H7 (cell line): Measurements from ENCODE around the gene ASMTL. TPM values are rescaled to one million over a fixed set of nuclear protein-coding genes. Genes with fewer than 3 reads are reported as not detected.

Experiments
- DNase-seq: peaks from one replicate; pipeline ENCODE4 v3.0.0; 2012
- H3K27me3 ChIP-seq: 2 replicates; pipeline ENCODE4 v1.6.0; 2011; ENCODE audit warnings: mild to moderate bottlenecking, low read length; ENCODE audit not compliant: control insufficient read depth, insufficient read depth
- H3K36me3 ChIP-seq: replicated peaks from 2 replicates; pipeline ENCODE4 v1.5.1; 2011; ENCODE audit warnings: low read length; ENCODE audit not compliant: control insufficient read depth, insufficient read depth
- H3K4me3 ChIP-seq: 2 replicates; pipeline ENCODE4 v1.5.1; 2011; ENCODE audit warnings: low read depth, mild to moderate bottlenecking, control low read depth, low read length, moderate library complexity; ENCODE audit not compliant: insufficient read depth
- total RNA-seq: library from RNA; depleted of rRNA; stranded (reverse); fragments of >200 nt; shearing (Covaris generic); gene quantifications from 2 replicates; pipeline ENCODE4 v1.2.3, GENCODE V29; 2014; rRNA removed

The ASMTL gene
- total RNA-seq, 1 experiment from 2014 or later, result 36.5 TPM

DNA sequence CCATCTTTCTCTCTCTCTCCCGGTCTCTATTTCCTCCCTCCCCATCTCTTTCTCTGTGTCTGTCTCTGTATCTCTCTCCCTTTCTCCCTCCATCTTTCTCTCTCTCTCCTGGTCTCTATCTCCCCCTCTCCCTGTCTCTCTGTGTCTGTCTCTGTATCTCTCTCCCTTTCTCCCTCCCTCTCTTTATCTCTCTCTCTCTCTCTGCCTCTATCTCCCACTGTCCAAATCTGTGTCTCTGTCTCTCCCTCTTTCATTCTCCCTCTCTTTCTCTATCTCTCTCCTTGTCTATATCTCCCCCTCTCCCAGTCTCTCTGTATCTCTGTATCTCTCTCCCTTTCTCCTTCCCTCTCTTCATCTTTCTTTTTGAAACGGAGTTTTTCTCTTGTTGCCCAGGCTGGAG is 92.5 kb downstream of the ASMTL start:
- H3K4me3 ChIP-seq, result no peak overlapping the region
- H3K36me3 ChIP-seq, result peaks cover 2% of the 10 kb centered on the region
- no peaks in the 10 kb centered on the region for H3K27me3 ChIP-seq
- DNase-seq, result no peak

DNA sequence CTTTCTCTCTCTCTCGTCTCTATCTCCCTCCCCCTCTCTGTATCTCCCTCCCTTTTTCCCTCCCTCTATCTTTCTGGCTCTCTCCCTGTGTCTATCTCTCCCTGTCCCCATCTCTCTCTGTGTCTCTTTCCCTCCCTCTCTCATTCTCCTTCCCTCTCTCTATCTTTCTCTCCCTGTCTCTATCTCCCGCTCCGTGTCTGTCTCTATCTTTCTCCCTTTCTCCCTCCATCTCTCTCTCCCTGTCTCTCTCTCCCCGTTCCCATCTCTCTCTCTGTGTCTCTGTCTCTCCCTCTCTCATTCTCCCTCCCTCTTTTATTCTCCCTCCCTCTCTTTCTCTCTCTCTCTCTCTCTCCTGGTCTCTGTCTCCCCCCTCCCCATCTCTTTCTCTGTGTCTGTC is 93.2 kb downstream of the ASMTL start:
- no peak for DNase-seq
- H3K4me3 ChIP-seq, result no peak overlapping the region
- H3K27me3 ChIP-seq, result no peaks in the 10 kb centered on the region
- peaks cover 2% of the 10 kb centered on the region for H3K36me3 ChIP-seq

DNA sequence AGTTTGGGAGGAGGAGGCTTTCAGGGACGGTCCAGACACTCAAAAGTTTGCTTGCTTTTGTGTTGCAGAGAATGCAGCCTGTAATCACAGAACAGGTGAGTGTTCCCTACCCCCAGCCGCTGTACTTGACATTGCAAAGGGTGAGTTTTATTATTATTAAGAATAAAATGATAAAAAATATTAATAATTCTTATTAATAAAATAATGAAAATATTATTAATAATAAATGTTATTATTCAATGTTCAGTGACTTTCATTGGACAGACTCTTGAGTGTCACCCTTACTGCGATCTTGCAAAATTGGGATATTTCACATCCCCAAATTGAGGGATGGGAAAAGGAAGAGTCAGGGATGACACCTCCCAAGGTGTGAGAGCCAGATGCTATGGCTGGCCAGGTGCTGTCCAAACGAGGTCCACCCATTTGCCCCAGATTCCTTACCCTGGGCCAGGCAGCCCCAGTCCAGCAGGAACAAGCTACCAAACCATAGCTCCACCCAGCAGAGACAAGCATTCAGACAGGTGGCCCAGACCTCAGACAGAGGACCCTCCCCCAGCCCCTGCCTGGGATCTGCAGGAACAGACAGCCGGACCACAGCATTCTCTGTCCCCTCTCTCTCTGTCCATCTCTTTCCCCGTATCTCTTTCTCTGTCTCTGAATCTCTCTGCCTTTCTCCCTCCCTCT is 93.8 kb downstream of the ASMTL start:
- no peak overlapping the region for H3K4me3 ChIP-seq
- DNase-seq, result peak; percentile 34
- no peaks in the 10 kb centered on the region for H3K27me3 ChIP-seq
- peaks cover 2% of the 10 kb centered on the region for H3K36me3 ChIP-seq

DNA sequence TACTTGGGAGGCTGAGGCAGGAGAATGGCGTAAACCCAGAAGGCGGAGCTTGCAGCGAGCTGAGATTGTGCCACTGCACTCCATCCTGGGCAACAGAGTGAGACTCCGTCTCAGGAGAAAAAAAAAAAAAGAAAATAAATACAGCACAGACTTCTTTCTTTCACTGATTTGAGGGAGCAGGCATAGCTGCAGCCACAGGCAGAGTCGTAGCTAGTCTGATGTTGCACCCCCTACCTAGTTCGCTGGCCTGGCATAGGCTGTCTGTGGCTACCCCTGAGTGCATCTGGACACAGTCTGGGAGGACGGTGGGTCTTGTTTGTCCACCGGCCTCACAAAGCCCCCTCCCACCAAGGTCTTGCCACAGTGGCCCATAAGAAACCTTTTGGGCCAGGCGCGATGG is 94.7 kb downstream of the ASMTL start:
- no peaks in the 10 kb centered on the region for H3K27me3 ChIP-seq

DNA sequence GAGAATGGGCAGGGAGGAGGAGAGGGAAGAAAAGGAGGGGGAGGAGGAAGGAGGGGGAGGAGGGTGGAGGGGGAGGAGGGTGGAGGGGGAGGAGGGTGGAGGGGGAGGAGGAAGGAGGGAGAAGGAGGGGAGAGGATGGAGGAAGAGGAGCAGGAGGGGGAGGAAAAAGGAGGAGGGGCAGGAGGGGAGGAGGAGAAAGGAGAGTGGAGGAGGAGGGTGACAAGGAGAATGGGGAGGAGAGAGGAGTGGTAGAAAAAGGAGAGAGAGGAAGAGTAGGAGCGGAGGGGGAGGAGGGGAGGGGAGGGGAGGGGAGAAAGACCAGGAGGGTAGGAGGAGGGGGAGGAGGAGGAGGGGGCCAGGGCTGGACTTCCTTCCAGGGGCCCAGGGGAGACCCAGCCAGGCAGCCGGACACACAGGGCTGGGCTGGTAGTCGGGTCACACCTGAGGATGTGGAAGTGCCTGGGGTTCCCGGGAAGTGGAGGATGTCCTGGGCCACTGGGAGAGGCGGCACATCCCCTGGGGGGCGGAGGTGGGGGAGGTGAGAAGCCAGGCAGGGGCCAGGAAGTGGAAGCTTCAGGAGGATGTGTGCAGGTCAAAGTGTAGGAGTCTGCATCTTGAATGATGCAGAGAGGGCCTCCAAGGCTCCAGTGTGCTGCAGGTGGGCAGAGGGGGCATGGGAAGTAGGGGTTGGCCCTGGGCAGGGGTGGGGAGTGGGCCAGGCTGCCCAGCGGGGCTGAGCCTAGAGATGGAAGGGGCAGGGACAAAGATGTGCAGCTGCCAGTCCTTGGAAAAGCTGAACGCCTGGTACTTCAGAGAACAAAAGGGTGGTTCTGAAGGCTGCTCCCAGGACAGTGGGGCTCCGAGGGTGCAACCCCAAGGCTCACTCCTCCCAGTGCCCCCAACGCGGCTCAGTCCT is 97.3 kb downstream of the ASMTL start:
- peak; percentile 75 for DNase-seq
- Histone ChIP-seq H3K27me3 (no peaks in the 10 kb centered on the region), H3K4me3 (no peak overlapping the region), H3K36me3 (peaks cover 2% of the 10 kb centered on the region)

More for the DNA sequence above, 94.7 kb downstream of the ASMTL start:
- Histone ChIP-seq H3K4me3 (no peak overlapping the region), H3K36me3 (peaks cover 2% of the 10 kb centered on the region)
- no peak for DNase-seq

DNA sequence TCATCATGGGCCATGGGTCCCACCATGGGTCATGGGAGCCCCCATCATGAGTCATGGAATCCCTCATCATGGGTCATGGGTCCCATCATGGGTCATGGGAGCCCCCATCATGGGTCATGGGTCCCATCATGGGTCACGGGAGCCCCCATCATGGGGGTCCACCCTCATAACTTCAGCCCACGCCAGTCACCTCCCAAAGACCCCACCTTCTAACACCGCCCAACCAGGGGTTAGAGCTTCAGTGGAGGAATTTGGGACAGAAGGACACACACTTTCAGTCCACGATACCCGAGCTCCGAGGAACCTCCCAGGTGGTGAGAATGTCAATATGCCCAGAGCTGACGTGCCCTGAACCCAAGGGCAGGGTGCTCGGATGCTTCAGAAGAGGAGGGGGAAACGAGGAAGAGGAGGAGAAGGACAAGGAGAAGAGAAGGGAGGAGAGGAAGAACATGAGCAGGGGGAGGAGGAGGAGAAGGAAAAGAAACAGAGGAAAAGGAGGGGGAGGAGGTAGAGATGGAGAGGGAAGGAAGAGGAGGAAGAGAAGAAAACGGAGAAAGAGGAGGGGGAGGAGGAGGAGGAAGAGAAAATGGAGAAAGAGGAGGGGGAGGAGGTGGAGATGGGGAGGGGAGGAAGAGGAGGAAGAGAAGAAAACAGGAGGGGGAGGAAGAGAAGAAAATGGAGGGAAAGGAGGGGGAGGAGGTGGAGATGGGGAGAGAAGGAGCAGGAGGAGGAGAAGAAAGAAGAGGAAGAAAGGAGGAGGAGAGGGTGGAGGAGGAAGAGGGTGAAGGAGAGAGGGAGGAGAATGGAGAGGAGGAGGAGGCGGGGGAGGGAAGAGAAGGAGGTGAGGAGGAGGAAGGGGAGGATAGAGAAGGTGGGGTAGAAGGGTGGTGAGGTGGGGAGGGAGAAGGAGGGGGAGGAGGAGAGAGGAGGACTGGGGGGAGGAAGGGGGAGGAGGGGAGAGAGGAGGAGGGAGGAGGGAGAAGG is 98.4 kb downstream of the ASMTL start:
- Histone ChIP-seq H3K36me3 (peaks cover 2% of the 10 kb centered on the region), H3K27me3 (no peaks in the 10 kb centered on the region), H3K4me3 (no peak overlapping the region)
- no peak for DNase-seq

Other genes starting within 250 kb of the ASMTL start
- not detected in 2 replicates for gene CRLF2, start 240.3 kb downstream of the ASMTL start, total RNA-seq
- gene CSF2RA, start 184.1 kb downstream of the ASMTL start, total RNA-seq, result 0.85 and 3.2 TPM in 2 replicates
- 0.07 TPM in 1 of 2 replicates, not detected in the other for gene IL3RA, start 116.1 kb downstream of the ASMTL start, total RNA-seq
- 496 and 508 TPM in 2 replicates for gene SLC25A6, start 60.8 kb downstream of the ASMTL start, total RNA-seq
- 0.03 and 0.15 TPM in 2 replicates for gene P2RY8, start 84.3 kb upstream of the ASMTL start, total RNA-seq
- 52.9 and 76.2 TPM in 2 replicates for gene AKAP17A, start 138.7 kb upstream of the ASMTL start, total RNA-seq
- 0.14 and 0.44 TPM in 2 replicates for gene ASMT, start 162.2 kb upstream of the ASMTL start, total RNA-seq